Left ventricle myocardium inferior (tissue), 1 donor: ENCODE results near the gene BRSK1. TPM values are rescaled to one million over a fixed set of nuclear protein-coding genes. Genes with fewer than 3 reads are reported as not detected.

Experiments used
- DNase-seq: peaks from one replicate; pipeline ENCODE4 v3.0.0-alpha.2; 2020
- H3K27ac ChIP-seq: fragments of 200-600 bp; replicated peaks from 2 replicates; pipeline ENCODE4 v1.8.0; 2021
- H3K27me3 ChIP-seq: fragments of 200-600 bp; 2 replicates; pipeline ENCODE4 v1.8.0; 2021; ENCODE audit warnings: low read depth
- H3K36me3 ChIP-seq: fragments of 200-600 bp; 2 replicates; pipeline ENCODE4 v1.8.0; 2021
- H3K4me1 ChIP-seq: fragments of 200-600 bp; 2 replicates; pipeline ENCODE4 v1.8.0; 2021
- H3K4me3 ChIP-seq: fragments of 200-600 bp; 2 replicates; pipeline ENCODE4 v1.8.0; 2021; ENCODE audit warnings: mild to moderate bottlenecking, moderate library complexity
- H3K9me3 ChIP-seq: fragments of 200-600 bp; replicated peaks from 2 replicates; pipeline ENCODE4 v1.8.0; 2021
- CTCF ChIP-seq: fragments of 200-600 bp; IDR thresholded peaks from 2 replicates; pipeline ENCODE4 v1.8.0; 2021; ENCODE audit warnings: antibody characterized with exemption, mild to moderate bottlenecking, borderline replicate concordance
- intact Hi-C: fragments of 100-400 bp; cut with micrococcal nuclease; formaldehyde crosslinking; loops from one replicate; pipeline ENCODE4 v1.11.0; 2022
- total RNA-seq: library from RNA; stranded (reverse); fragmentation: NEBNext Ultra II Directional; extraction: Animal tissue kit (Norgen Biotek cat#: 25700); gene quantifications from one replicate; pipeline ENCODE4 v1.2.1, GENCODE V29; 2021
- donor health status: DM: no; HTN: yes; CAD: no; lungs with severe emphysema.

The BRSK1 gene
- total RNA-seq, 1 donor from 2014 or later = 3.0 TPM

GRCh38 chr19:55255618-55256423, 28.0 kb upstream of the BRSK1 start:
- no peak for TF ChIP-seq CTCF

GRCh38 chr19:55256562-55257460, 27.0 kb upstream of the BRSK1 start:
- TF ChIP-seq CTCF = no peak
- peak overlapping the region; percentile 90 for H3K27ac ChIP-seq
- H3K4me1 ChIP-seq = peaks cover 76% of the 10 kb centered on the region
- H3K9me3 ChIP-seq = no peaks in the 10 kb centered on the region
- intact Hi-C loops = no loop called here
- H3K27me3 ChIP-seq = no peaks in the 10 kb centered on the region
- no peak for DNase-seq
- H3K36me3 ChIP-seq = no peaks in the 10 kb centered on the region
- H3K4me3 ChIP-seq = peak overlapping the region; percentile 99

More at GRCh38 chr19:55255618-55256423, 28.0 kb upstream of the BRSK1 start:
- Histone ChIP-seq H3K4me3 (peak overlapping the region; percentile 99), H3K27ac (peak overlapping the region; percentile 21), H3K9me3 (no peaks in the 10 kb centered on the region), H3K27me3 (no peaks in the 10 kb centered on the region), H3K36me3 (no peaks in the 10 kb centered on the region), H3K4me1 (peaks cover 86% of the 10 kb centered on the region)
- DNase-seq = no peak
- intact Hi-C loops = no loop called here

DNA sequence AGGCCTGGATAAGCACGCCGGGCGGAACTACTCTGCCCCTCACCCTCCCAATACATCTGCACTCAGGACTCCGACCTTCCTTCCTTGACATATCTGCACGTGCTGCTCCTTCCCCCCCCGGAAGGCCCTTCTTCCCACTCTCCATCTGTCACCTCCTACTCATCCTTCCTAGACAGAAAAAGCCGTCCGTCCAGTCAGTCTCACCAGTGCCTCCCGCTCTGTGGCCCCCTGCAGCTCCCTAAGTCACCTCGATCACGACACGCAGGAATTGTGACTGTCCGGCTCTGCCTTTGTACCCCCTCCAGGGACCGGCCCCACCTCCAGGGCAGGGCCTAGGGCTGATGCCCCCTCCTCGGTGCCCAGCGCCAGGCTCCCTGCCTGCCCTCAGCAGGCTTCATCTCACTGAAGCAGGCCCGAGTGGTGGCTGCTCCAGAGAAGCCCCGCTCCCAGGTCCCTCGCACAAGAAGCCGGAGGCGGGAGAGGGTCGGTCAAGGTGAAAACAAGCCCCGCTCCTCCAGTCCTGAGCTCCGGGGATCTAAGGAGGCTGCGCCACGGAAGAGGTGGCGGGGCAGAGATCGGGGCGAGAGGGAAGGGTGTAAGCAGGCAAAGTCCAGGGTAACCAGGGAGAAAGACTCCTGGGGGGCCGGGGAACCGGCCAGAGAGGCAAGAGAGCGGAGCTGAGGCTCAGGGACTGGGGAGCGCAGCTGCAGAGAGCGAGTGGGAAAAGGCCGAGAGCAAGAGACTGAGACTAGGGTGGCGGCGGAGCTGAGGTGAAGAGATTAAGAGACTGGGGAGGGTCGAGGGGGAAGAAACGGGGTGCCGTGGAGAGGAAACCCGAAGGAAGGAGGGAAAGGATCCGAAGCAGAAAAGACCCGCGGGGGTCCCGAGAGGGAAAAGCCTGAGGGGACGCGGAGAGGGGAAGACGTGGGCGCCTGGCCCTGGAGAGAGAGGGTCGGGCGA, 26.1 kb upstream of the BRSK1 start:
- H3K9me3 ChIP-seq = no peaks in the 10 kb centered on the region
- H3K27ac ChIP-seq = peak overlapping the region; percentile 90
- H3K4me1 ChIP-seq = peaks cover 67% of the 10 kb centered on the region
- no peaks in the 10 kb centered on the region for H3K27me3 ChIP-seq
- no peak for DNase-seq
- H3K4me3 ChIP-seq = peak overlapping the region; percentile 99
- TF ChIP-seq CTCF = no peak
- peaks cover 8% of the 10 kb centered on the region for H3K36me3 ChIP-seq
- intact Hi-C loops = no loop called here

- TF ChIP-seq CTCF = no peak
- peaks cover 60% of the 10 kb centered on the region for H3K4me1 ChIP-seq
- peak; percentile 31 for DNase-seq
These were observed 25.3 kb upstream of the BRSK1 start for GRCh38 chr19:55258476-55258827.

More at GRCh38 chr19:55258476-55258827, 25.3 kb upstream of the BRSK1 start:
- H3K27me3 ChIP-seq = no peaks in the 10 kb centered on the region
- H3K4me3 ChIP-seq = peak overlapping the region; percentile 99
- peak overlapping the region; percentile 90 for H3K27ac ChIP-seq
- intact Hi-C loops = no loop called here
- no peaks in the 10 kb centered on the region for H3K9me3 ChIP-seq
- H3K36me3 ChIP-seq = peaks cover 8% of the 10 kb centered on the region
